DND-41 (cell line): Measurements from ENCODE around the gene PCDHA4.

Experiments used
- EZH2 ChIP-seq: IDR thresholded peaks from 3 replicates; pipeline ENCODE4 v1.6.1; 2012; ENCODE audit warnings: borderline replicate concordance, low read depth, mild to moderate bottlenecking, moderate library complexity, low read length, inconsistent platforms; ENCODE audit not compliant: severe bottlenecking
- TF ChIP-seq, protein P1 (sequence below): IDR thresholded peaks from 2 replicates; pipeline ENCODE4 v1.5.1; 2012; ENCODE audit warnings: borderline replicate concordance, low read length, moderate library complexity, mild to moderate bottlenecking; ENCODE audit not compliant: poor library complexity, severe bottlenecking; ENCODE audit errors: extremely low read depth

DNA sequence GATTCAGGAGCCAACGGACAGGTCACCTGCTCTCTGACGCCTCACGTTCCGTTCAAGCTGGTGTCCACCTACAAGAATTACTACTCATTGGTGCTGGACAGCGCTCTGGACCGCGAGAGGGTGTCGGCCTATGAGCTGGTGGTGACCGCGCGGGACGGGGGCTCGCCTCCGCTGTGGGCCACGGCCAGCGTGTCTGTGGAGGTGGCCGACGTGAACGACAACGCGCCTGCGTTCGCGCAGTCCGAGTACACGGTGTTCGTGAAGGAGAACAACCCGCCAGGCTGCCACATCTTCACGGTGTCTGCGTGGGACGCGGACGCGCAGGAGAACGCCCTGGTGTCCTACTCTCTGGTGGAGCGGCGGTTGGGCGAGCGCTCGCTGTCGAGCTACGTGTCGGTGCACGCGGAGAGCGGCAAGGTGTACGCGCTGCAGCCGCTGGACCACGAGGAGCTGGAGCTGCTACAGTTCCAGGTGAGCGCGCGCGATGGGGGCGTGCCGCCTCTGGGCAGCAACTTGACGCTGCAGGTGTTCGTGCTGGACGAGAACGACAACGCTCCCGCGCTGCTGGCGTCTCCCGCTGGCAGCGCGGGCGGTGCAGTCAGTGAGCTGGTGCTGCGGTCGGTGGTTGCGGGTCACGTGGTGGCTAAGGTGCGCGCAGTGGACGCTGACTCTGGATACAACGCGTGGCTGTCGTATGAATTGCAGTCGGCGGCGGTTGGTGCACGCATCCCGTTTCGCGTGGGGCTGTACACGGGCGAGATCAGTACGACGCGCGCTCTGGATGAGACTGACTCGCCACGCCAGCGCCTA, 50.5 kb downstream of the PCDHA4 start:
- TF ChIP-seq, protein P1, sequence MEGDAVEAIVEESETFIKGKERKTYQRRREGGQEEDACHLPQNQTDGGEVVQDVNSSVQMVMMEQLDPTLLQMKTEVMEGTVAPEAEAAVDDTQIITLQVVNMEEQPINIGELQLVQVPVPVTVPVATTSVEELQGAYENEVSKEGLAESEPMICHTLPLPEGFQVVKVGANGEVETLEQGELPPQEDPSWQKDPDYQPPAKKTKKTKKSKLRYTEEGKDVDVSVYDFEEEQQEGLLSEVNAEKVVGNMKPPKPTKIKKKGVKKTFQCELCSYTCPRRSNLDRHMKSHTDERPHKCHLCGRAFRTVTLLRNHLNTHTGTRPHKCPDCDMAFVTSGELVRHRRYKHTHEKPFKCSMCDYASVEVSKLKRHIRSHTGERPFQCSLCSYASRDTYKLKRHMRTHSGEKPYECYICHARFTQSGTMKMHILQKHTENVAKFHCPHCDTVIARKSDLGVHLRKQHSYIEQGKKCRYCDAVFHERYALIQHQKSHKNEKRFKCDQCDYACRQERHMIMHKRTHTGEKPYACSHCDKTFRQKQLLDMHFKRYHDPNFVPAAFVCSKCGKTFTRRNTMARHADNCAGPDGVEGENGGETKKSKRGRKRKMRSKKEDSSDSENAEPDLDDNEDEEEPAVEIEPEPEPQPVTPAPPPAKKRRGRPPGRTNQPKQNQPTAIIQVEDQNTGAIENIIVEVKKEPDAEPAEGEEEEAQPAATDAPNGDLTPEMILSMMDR: no peak
- no peak for TF ChIP-seq EZH2
